SK-N-SH treated with all-trans-retinoic acid at 6 μM for 48 hours (cell line): ENCODE data around the gene CRADD.

Experiments used
- ATAC-seq: fragments of 200-7000 bp; cut with Tn5 transposase; 3 replicates; pipeline ENCODE4 v1.9.1; 2020; ENCODE audit warnings: mild to moderate bottlenecking, moderate library complexity
- ARNTL ChIP-seq: fragments of 450-650 bp; formaldehyde crosslinking; IDR thresholded peaks from 2 replicates; pipeline ENCODE4 v1.5.0; 2020; ENCODE audit warnings: low read depth, mild to moderate bottlenecking, moderate library complexity, borderline replicate concordance
- BACH2 ChIP-seq: fragments of 250-450 bp; sonication (Bioruptor Pico); IDR thresholded peaks from 2 replicates; pipeline ENCODE4 v1.9.0; 2021; ENCODE audit warnings: mild to moderate bottlenecking, borderline replicate concordance
- CSRNP3 ChIP-seq: fragments of 250-450 bp; sonication (Bioruptor Pico); IDR thresholded peaks from 2 replicates; pipeline ENCODE4 v1.5.1; 2021; ENCODE audit warnings: mild to moderate bottlenecking, moderate library complexity
- ESRRG ChIP-seq: fragments of 250-450 bp; sonication (Bioruptor Pico); IDR thresholded peaks from 2 replicates; pipeline ENCODE4 v1.6.1; 2021; ENCODE audit warnings: mild to moderate bottlenecking
- GLIS3 ChIP-seq: fragments of 250-450 bp; sonication (Bioruptor Pico); IDR thresholded peaks from 2 replicates; pipeline ENCODE4 v1.5.0; 2020; ENCODE audit warnings: mild to moderate bottlenecking, moderate library complexity
- ISL1 ChIP-seq: fragments of 250-450 bp; sonication (Bioruptor Pico); IDR thresholded peaks from 2 replicates; pipeline ENCODE4 v2.1.2; 2022; ENCODE audit warnings: mild to moderate bottlenecking, moderate library complexity
- OSR1 ChIP-seq: fragments of 250-450 bp; sonication (Bioruptor Pico); IDR thresholded peaks from 2 replicates; pipeline ENCODE4 v1.8.0; 2022; ENCODE audit warnings: moderate library complexity, mild to moderate bottlenecking, inconsistent platforms
- PATZ1 ChIP-seq: fragments of 250-450 bp; sonication (Bioruptor Pico); IDR thresholded peaks from 2 replicates; pipeline ENCODE4 v1.8.0; 2020; ENCODE audit warnings: mild to moderate bottlenecking, moderate library complexity, borderline replicate concordance
- PPARA ChIP-seq: fragments of 250-450 bp; sonication (Bioruptor Pico); IDR thresholded peaks from 2 replicates; pipeline ENCODE4 v1.5.0; 2020; ENCODE audit warnings: mild to moderate bottlenecking, borderline replicate concordance
- RARB ChIP-seq: fragments of 250-450 bp; sonication (Bioruptor Pico); IDR thresholded peaks from 2 replicates; pipeline ENCODE4 v1.8.0; 2021; ENCODE audit warnings: mild to moderate bottlenecking, moderate library complexity
- SNAI2 ChIP-seq: fragments of 250-450 bp; sonication (Bioruptor Pico); IDR thresholded peaks from 2 replicates; pipeline ENCODE4 v1.5.0; 2020; ENCODE audit warnings: mild to moderate bottlenecking, moderate library complexity
- TOX ChIP-seq: fragments of 250-450 bp; sonication (Bioruptor Pico); IDR thresholded peaks from 2 replicates; pipeline ENCODE4 v1.8.0; 2021; ENCODE audit warnings: mild to moderate bottlenecking, moderate library complexity, borderline replicate concordance
- ZC3H10 ChIP-seq: fragments of 250-450 bp; sonication (Bioruptor Pico); IDR thresholded peaks from 2 replicates; pipeline ENCODE4 v1.5.1; 2021; ENCODE audit warnings: mild to moderate bottlenecking, moderate library complexity
- ZFP30 ChIP-seq: fragments of 450-650 bp; formaldehyde crosslinking; IDR thresholded peaks from 2 replicates; pipeline ENCODE4 v1.5.0; 2022; ENCODE audit warnings: mild to moderate bottlenecking, moderate library complexity
- ZNF565 ChIP-seq: fragments of 450-650 bp; formaldehyde crosslinking; conservative IDR thresholded peaks from 2 replicates; pipeline ENCODE4 v1.5.0; 2020; ENCODE audit warnings: low read depth, mild to moderate bottlenecking, moderate library complexity
- ZNF70 ChIP-seq: fragments of 450-650 bp; formaldehyde crosslinking; IDR thresholded peaks from 2 replicates; pipeline ENCODE4 v1.5.0; 2020; ENCODE audit warnings: mild to moderate bottlenecking, moderate library complexity
- ZNF8 ChIP-seq: fragments of 450-650 bp; formaldehyde crosslinking; IDR thresholded peaks from 2 replicates; pipeline ENCODE4 v1.5.0; 2020; ENCODE audit warnings: mild to moderate bottlenecking, moderate library complexity
- TF ChIP-seq, protein P1 (sequence below): fragments of 250-450 bp; sonication (Bioruptor Pico); IDR thresholded peaks from 2 replicates; pipeline ENCODE4 v1.5.0; 2020; ENCODE audit warnings: mild to moderate bottlenecking, moderate library complexity
- TF ChIP-seq, protein P2 (sequence below): fragments of 250-450 bp; sonication (Bioruptor Pico); IDR thresholded peaks from 2 replicates; pipeline ENCODE4 v1.5.1; 2020; ENCODE audit warnings: low read depth, mild to moderate bottlenecking, moderate library complexity

CRADD gene

DNA sequence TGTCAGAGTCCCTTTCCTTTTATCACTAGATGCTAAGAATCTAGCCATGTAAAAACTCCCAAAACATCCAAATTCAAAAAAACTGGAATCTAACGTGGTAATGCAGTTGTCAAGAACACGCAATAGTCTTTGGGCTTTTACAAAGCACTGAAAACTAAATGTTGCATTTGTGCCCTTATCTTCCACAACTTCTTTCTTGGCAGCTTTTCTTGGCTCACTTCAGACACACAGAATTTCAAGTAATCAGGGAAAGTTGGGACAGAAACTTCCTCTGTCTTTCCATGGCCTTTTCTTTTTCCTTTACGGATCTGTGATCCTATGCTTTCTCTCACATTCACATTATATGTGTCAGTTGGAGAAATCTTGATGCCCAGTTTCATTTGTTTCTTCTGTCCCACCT is 136.0 kb downstream of the CRADD start:
- no peak for ATAC-seq
- TF ChIP-seq ZNF8 (no peak), ARNTL (no peak), ISL1 (CRISPR knock-in tag) (no peak), ZNF565 (CRISPR knock-in tag) (no peak), RARB (no peak), OSR1 (CRISPR knock-in tag) (no peak), BACH2 (CRISPR knock-in tag) (no peak), SNAI2 (no peak), PATZ1 (CRISPR knock-in tag) (no peak), ZC3H10 (CRISPR knock-in tag) (no peak), ESRRG (CRISPR knock-in tag) (no peak), ZFP30 (no peak), GLIS3 (CRISPR knock-in tag) (no peak)
- TF ChIP-seq, protein P1, sequence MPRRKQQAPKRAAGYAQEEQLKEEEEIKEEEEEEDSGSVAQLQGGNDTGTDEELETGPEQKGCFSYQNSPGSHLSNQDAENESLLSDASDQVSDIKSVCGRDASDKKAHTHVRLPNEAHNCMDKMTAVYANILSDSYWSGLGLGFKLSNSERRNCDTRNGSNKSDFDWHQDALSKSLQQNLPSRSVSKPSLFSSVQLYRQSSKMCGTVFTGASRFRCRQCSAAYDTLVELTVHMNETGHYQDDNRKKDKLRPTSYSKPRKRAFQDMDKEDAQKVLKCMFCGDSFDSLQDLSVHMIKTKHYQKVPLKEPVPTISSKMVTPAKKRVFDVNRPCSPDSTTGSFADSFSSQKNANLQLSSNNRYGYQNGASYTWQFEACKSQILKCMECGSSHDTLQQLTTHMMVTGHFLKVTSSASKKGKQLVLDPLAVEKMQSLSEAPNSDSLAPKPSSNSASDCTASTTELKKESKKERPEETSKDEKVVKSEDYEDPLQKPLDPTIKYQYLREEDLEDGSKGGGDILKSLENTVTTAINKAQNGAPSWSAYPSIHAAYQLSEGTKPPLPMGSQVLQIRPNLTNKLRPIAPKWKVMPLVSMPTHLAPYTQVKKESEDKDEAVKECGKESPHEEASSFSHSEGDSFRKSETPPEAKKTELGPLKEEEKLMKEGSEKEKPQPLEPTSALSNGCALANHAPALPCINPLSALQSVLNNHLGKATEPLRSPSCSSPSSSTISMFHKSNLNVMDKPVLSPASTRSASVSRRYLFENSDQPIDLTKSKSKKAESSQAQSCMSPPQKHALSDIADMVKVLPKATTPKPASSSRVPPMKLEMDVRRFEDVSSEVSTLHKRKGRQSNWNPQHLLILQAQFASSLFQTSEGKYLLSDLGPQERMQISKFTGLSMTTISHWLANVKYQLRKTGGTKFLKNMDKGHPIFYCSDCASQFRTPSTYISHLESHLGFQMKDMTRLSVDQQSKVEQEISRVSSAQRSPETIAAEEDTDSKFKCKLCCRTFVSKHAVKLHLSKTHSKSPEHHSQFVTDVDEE (CRISPR knock-in tag): no peak

DNA sequence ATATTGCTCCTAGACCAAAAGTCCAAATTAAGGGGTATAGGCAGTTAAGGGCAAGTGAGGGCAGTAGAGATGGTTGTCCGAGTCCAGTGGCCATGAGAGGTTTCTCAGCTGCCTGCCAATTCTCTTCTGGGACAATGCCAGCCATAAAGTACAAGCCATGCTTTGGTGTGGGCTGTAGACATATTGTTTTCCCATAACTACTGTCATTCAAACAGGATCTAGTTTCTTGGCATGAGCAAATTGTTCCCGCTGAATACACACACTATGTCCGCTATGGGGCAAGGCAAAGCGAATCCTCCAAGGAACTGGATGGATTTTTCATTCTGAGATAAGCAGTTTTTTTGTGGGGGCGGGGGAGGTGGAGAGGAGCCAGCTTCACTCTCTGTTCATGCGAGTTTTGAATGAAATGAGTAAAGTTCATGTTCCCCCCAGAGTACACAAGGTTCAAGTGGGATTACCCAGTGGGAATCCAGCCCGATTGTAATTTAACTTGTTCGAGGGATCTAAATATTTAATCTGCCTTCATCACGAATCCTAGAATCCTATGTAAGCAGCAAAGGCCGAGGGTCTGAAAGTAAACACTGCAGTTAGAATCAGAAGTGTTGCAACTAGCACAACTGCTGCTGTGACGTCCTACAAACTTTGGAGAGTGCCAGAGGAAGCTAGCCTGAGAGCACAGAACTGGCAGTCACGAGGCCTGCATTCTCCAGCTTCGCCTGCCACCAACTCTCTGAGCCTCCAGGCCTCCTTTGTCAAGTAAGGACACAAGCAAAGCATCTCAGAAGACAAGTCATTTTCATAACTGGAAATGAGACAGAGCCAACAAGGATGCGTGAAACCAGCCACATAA is 137.0 kb downstream of the CRADD start:
- TF ChIP-seq CSRNP3 (CRISPR knock-in tag): no peak
- TF ChIP-seq PPARA (CRISPR knock-in tag): no peak
- no peak for TF ChIP-seq OSR1 (CRISPR knock-in tag)
- no peak for TF ChIP-seq TOX (CRISPR knock-in tag)
- TF ChIP-seq, all 23 proteins: peak for 0
- no peak for ATAC-seq

DNA sequence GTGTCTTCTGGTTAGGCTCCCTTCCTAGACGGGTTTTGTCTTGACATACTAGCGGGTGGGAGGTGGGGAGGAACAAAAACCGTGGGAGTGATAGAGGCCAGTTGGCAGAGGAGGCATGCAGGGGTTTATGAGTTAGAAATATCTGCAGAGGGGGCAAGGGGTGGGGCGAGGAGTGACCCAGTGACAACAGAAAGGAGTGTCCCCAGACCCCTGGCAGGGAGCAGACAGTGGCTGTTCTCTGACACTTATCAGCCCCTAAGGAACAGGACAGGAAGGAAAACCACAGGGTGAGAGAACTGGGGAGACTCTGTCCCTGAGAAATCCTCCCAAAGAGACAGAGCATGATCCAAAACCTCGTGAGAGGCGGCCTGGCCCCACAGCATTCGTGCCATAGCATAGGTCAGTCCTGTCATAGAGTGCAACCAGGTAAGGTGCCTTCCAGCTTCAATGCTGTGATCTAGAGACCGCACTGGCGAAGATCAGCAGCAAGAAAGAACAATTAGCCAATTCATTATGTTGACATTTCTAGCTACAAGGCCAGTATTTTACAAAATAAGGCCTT is 141.4 kb downstream of the CRADD start:
- TF ChIP-seq ZNF70 (CRISPR knock-in tag) (no peak), PATZ1 (CRISPR knock-in tag) (no peak), SNAI2 (no peak), ZNF565 (CRISPR knock-in tag) (no peak), ZC3H10 (CRISPR knock-in tag) (no peak), ESRRG (CRISPR knock-in tag) (no peak), CSRNP3 (CRISPR knock-in tag) (no peak), BACH2 (CRISPR knock-in tag) (no peak), ZFP30 (no peak), RARB (no peak), ZNF8 (no peak)
- TF ChIP-seq, protein P2, sequence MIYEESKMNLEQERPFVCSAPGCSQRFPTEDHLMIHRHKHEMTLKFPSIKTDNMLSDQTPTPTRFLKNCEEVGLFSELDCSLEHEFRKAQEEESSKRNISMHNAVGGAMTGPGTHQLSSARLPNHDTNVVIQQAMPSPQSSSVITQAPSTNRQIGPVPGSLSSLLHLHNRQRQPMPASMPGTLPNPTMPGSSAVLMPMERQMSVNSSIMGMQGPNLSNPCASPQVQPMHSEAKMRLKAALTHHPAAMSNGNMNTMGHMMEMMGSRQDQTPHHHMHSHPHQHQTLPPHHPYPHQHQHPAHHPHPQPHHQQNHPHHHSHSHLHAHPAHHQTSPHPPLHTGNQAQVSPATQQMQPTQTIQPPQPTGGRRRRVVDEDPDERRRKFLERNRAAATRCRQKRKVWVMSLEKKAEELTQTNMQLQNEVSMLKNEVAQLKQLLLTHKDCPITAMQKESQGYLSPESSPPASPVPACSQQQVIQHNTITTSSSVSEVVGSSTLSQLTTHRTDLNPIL (CRISPR knock-in tag): no peak
- TF ChIP-seq, all 23 proteins: peak for 0
- no peak for ATAC-seq
